Activated CD8-positive, alpha-beta T cell treated with anti-CD3 and anti-CD28 coated beads, Interleukin-2, amount 10 ng/mL, durations not matched to agents 7 days and 5 days (primary cell): ENCODE results near the gene SLC25A42. TPM values are rescaled to one million over a fixed set of nuclear protein-coding genes. Genes with fewer than 3 reads are reported as not detected.

Experiments
- ATAC-seq: fragments of 150-1000 bp; cut with Tn5 transposase; one replicate; pipeline ENCODE4 v1.10.0; 2021; ENCODE audit warnings: moderate library complexity
- CTCF ChIA-PET: fragments of 350-600 bp; sonication (Branson Sonifier 250); formaldehyde crosslinking; loops from one replicate; lab custom pipeline; 2021; ENCODE audit warnings: antibody characterized with exemption; lab: Charles Lee
- POLR2A ChIA-PET: fragments of 350-600 bp; sonication (Branson Sonifier 250); formaldehyde crosslinking; loops from one replicate; lab custom pipeline; 2021; ENCODE audit warnings: antibody characterized with exemption; lab: Charles Lee
- DNase-seq: peaks from one replicate; pipeline ENCODE4 v3.0.0-alpha.2; 2020
- H3K27ac Mint-ChIP-seq: one replicate; pipeline ENCODE4 v1.8.0; 2021; ENCODE audit warnings: mild to moderate bottlenecking, mixed read lengths
- H3K27me3 Mint-ChIP-seq: one replicate; pipeline ENCODE4 v1.8.0; 2021; ENCODE audit warnings: low read depth, mixed read lengths
- H3K36me3 Mint-ChIP-seq: one replicate; pipeline ENCODE4 v1.8.0; 2021; ENCODE audit warnings: low read depth, mixed read lengths
- H3K4me1 Mint-ChIP-seq: one replicate; pipeline ENCODE4 v1.8.0; 2021; ENCODE audit warnings: low read depth, mixed read lengths
- H3K4me3 Mint-ChIP-seq: one replicate; pipeline ENCODE4 v1.8.0; 2021; ENCODE audit warnings: mild to moderate bottlenecking, mixed read lengths
- H3K9me3 Mint-ChIP-seq: one replicate; pipeline ENCODE4 v1.8.0; 2022; ENCODE audit warnings: mixed read lengths; ENCODE audit not compliant: insufficient read depth
- total RNA-seq, 2 experiments: library from RNA; stranded (reverse); gene quantifications; one replicate each; pipeline ENCODE4 v1.2.3, GENCODE V29; 2021

Gene SLC25A42
- total RNA-seq, 2 experiments from 2014 or later, result 20.1 to 20.2 TPM

GRCh38 chr19:19033426-19034203 lies 30.2 kb upstream of the SLC25A42 start, which contains the start of the genes ARMC6 and SUGP2:
ARMC6 (plus strand) TSS chr19:19033603; CDS start chr19:19034210, 607 bp downstream.
SUGP2 (minus strand) TSS chr19:19033517; CDS start chr19:19031071, 2,446 bp downstream.
- DNase-seq, result peak; percentile 90
- CTCF ChIA-PET, result no interaction called here
- Mint-ChIP-seq H3K4me1 (peaks cover 32% of the 10 kb centered on the region), H3K27me3 (no peaks in the 10 kb centered on the region), H3K9me3 (no peaks in the 10 kb centered on the region), H3K27ac (peak within 1 kb of the TSS; percentile 93), H3K36me3 (peaks cover 39% of the 10 kb centered on the region), H3K4me3 (peak within 1 kb of the TSS; percentile 87)
- ATAC-seq, result peak; percentile 80
- POLR2A ChIA-PET, result interaction anchor here (0.6 kb wide), 1 partner anchor 205 kb away, joined by 3 read pairs; no protein-coding TSS in a partner anchor

GRCh38 chr19:19034204-19034624 lies 29.6 kb upstream of the SLC25A42 start:
- DNase-seq, result peak; percentile 89
- Mint-ChIP-seq H3K27me3 (no peaks in the 10 kb centered on the region), H3K36me3 (peaks cover 38% of the 10 kb centered on the region), H3K9me3 (no peaks in the 10 kb centered on the region), H3K4me3 (peak overlapping the region; percentile 78), H3K4me1 (peaks cover 33% of the 10 kb centered on the region), H3K27ac (peak overlapping the region; percentile 93)
- ChIA-PET CTCF (no interaction called here), POLR2A (no interaction called here)
- peak; percentile 67 for ATAC-seq

GRCh38 chr19:19039901-19040300 lies 23.9 kb upstream of the SLC25A42 start:
- no peaks in the 10 kb centered on the region for H3K9me3 Mint-ChIP-seq
- peak; percentile 52 for ATAC-seq
- peaks cover 29% of the 10 kb centered on the region for H3K36me3 Mint-ChIP-seq
- ChIA-PET CTCF (no interaction called here), POLR2A (no interaction called here)
- peaks cover 27% of the 10 kb centered on the region for H3K4me1 Mint-ChIP-seq
- H3K27me3 Mint-ChIP-seq, result no peaks in the 10 kb centered on the region
- H3K27ac Mint-ChIP-seq, result peak overlapping the region; percentile 60
- DNase-seq, result peak; percentile 49
- no peak overlapping the region for H3K4me3 Mint-ChIP-seq

- no peaks in the 10 kb centered on the region for H3K9me3 Mint-ChIP-seq
- ChIA-PET POLR2A (no interaction called here), CTCF (no interaction called here)
- H3K36me3 Mint-ChIP-seq, result peaks cover 31% of the 10 kb centered on the region
- ATAC-seq (no peak), DNase-seq (no peak)
- no peaks in the 10 kb centered on the region for H3K27me3 Mint-ChIP-seq
- H3K4me3 Mint-ChIP-seq, result no peak overlapping the region
- H3K4me1 Mint-ChIP-seq, result peaks cover 23% of the 10 kb centered on the region
- no peak overlapping the region for H3K27ac Mint-ChIP-seq
Measured at GRCh38 chr19:19040417-19040816, 23.4 kb upstream of the SLC25A42 start.

GRCh38 chr19:19042732-19043280 lies 21.0 kb upstream of the SLC25A42 start:
- H3K27me3 Mint-ChIP-seq, result no peaks in the 10 kb centered on the region
- H3K9me3 Mint-ChIP-seq, result no peaks in the 10 kb centered on the region
- ATAC-seq (no peak), DNase-seq (no peak)
- ChIA-PET CTCF (no interaction called here), POLR2A (interaction anchor here (0.6 kb wide), 1 partner anchor 14 kb away, joined by 6 read pairs; no protein-coding TSS in a partner anchor)
- H3K27ac Mint-ChIP-seq, result no peak overlapping the region
- peaks cover 22% of the 10 kb centered on the region for H3K36me3 Mint-ChIP-seq
- H3K4me3 Mint-ChIP-seq, result no peak overlapping the region
- H3K4me1 Mint-ChIP-seq, result peaks cover 15% of the 10 kb centered on the region

GRCh38 chr19:19043481-19043880 lies 20.3 kb upstream of the SLC25A42 start:
- H3K4me3 Mint-ChIP-seq, result no peak overlapping the region
- DNase-seq (no peak), ATAC-seq (no peak)
- peaks cover 15% of the 10 kb centered on the region for H3K4me1 Mint-ChIP-seq
- no peaks in the 10 kb centered on the region for H3K27me3 Mint-ChIP-seq
- no peaks in the 10 kb centered on the region for H3K9me3 Mint-ChIP-seq
- H3K36me3 Mint-ChIP-seq, result peaks cover 20% of the 10 kb centered on the region
- CTCF ChIA-PET, result no interaction called here
- no peak overlapping the region for H3K27ac Mint-ChIP-seq
- POLR2A ChIA-PET, result no interaction called here

- no peak for ATAC-seq
- H3K36me3 Mint-ChIP-seq, result peaks cover 20% of the 10 kb centered on the region
- ChIA-PET POLR2A (no interaction called here), CTCF (no interaction called here)
- DNase-seq, result no peak
- no peak overlapping the region for H3K4me3 Mint-ChIP-seq
- H3K27me3 Mint-ChIP-seq, result no peaks in the 10 kb centered on the region
- H3K27ac Mint-ChIP-seq, result no peak overlapping the region
- H3K4me1 Mint-ChIP-seq, result peaks cover 15% of the 10 kb centered on the region
- H3K9me3 Mint-ChIP-seq, result no peaks in the 10 kb centered on the region
Measured at GRCh38 chr19:19043881-19044280, 19.9 kb upstream of the SLC25A42 start.

- ATAC-seq, result no peak
- no peaks in the 10 kb centered on the region for H3K9me3 Mint-ChIP-seq
- no peaks in the 10 kb centered on the region for H3K27me3 Mint-ChIP-seq
- ChIA-PET CTCF (interaction anchor here (1.4 kb wide), 1 partner anchor 11 kb away, joined by 3 read pairs; no protein-coding TSS in a partner anchor), POLR2A (no interaction called here)
- peaks cover 34% of the 10 kb centered on the region for H3K36me3 Mint-ChIP-seq
- H3K4me1 Mint-ChIP-seq, result no peaks in the 10 kb centered on the region
- no peak for DNase-seq
- no peak overlapping the region for H3K4me3 Mint-ChIP-seq
- peak overlapping the region; percentile 20 for H3K27ac Mint-ChIP-seq
Measured at GRCh38 chr19:19049406-19049805, 14.4 kb upstream of the SLC25A42 start.

GRCh38 chr19:19050104-19050503 lies 13.7 kb upstream of the SLC25A42 start:
- H3K4me1 Mint-ChIP-seq, result no peaks in the 10 kb centered on the region
- CTCF ChIA-PET, result interaction anchor here (1.3 to 1.4 kb wide), 2 partner anchors 13 to 97 kb away, joined by 3 to 5 read pairs; partner anchors contain the start of gene SLC25A42
- no peaks in the 10 kb centered on the region for H3K9me3 Mint-ChIP-seq
- H3K27ac Mint-ChIP-seq, result no peak overlapping the region
- ATAC-seq (no peak), DNase-seq (no peak)
- H3K27me3 Mint-ChIP-seq, result no peaks in the 10 kb centered on the region
- H3K36me3 Mint-ChIP-seq, result peaks cover 32% of the 10 kb centered on the region
- POLR2A ChIA-PET, result no interaction called here
- no peak overlapping the region for H3K4me3 Mint-ChIP-seq

- ChIA-PET POLR2A (no interaction called here), CTCF (interaction anchor here (1.0 to 1.4 kb wide), 3 partner anchors 12 to 96 kb away, joined by 3 to 5 read pairs (median 3); partner anchors contain the start of gene SLC25A42)
- ATAC-seq, result no peak
- Mint-ChIP-seq H3K27ac (no peak overlapping the region), H3K9me3 (no peaks in the 10 kb centered on the region), H3K36me3 (peaks cover 32% of the 10 kb centered on the region), H3K4me3 (no peak overlapping the region), H3K27me3 (no peaks in the 10 kb centered on the region), H3K4me1 (no peaks in the 10 kb centered on the region)
- DNase-seq, result no peak
Measured at GRCh38 chr19:19050731-19051130, 13.1 kb upstream of the SLC25A42 start.

GRCh38 chr19:19051478-19052213 lies 12.1 kb upstream of the SLC25A42 start:
- Mint-ChIP-seq H3K27me3 (no peaks in the 10 kb centered on the region), H3K9me3 (no peaks in the 10 kb centered on the region), H3K27ac (no peak overlapping the region), H3K36me3 (peaks cover 34% of the 10 kb centered on the region), H3K4me1 (no peaks in the 10 kb centered on the region), H3K4me3 (no peak overlapping the region)
- ATAC-seq (no peak), DNase-seq (no peak)
- CTCF ChIA-PET, result interaction anchor here (1.0 to 1.3 kb wide), 3 partner anchors 12 to 89 kb away, joined by 3 to 8 read pairs (median 5); partner anchors contain the start of gene SLC25A42
- POLR2A ChIA-PET, result interaction anchor here (1.0 kb wide), 1 partner anchor 10 kb away, joined by 3 read pairs; no protein-coding TSS in a partner anchor
